HCT116 (cell line): ENCODE data around the gene PLCD3. TPM values are rescaled to one million over a fixed set of nuclear protein-coding genes. Genes with fewer than 3 reads are reported as not detected.

Experiments used
- ATAC-seq: fragments of 200-7000 bp; cut with Tn5 transposase; 2 replicates; pipeline ENCODE4 v1.9.1; 2020; ENCODE audit warnings: mild to moderate bottlenecking, moderate library complexity
- BruUV-seq: library from RNA; stranded (reverse); fragments of 400-500 nt; replicated peaks from 2 replicates; lab custom pipeline; 2021; lab: Mats Ljungman, UMichigan
- CTCF ChIA-PET: fragments of 300-600 bp; sonication (Branson Sonifier 250); formaldehyde crosslinking; loops from one replicate; lab custom pipeline; 2021; ENCODE audit warnings: antibody characterized with exemption; lab: Charles Lee
- POLR2A ChIA-PET: fragments of 300-600, 350-600 bp; sonication (Branson Sonifier 250); formaldehyde crosslinking; loops from one replicate; lab custom pipeline; 2021; ENCODE audit warnings: antibody characterized with exemption; lab: Charles Lee
- RAD21 ChIA-PET, 2 experiments: fragments of 300-600 bp; sonication (Branson Sonifier 250); formaldehyde crosslinking; loops; one replicate each; lab custom pipeline; 2023; ENCODE audit warnings: low total read pairs in 2 of 2; ENCODE audit not compliant: uncharacterized antibody in 2 of 2, unreplicated experiment in 2 of 2, low non-redundant PET in 1 of 2; lab: Charles Lee
- DNase-seq: peaks from one replicate; pipeline ENCODE4 v3.0.0-alpha.2; 2010; ENCODE audit warnings: low read depth, low spot score
- H2AFZ ChIP-seq: fragments of 200-600 bp; shearing (Covaris generic), sonication (generic); 2 replicates; pipeline ENCODE4 v1.6.1; 2017; ENCODE audit warnings: low read depth, mixed run types, mixed read lengths, antibody characterized with exemption, low read length; ENCODE audit not compliant: poor library complexity, severe bottlenecking
- H3K27ac ChIP-seq: 2 replicates; pipeline ENCODE4 v1.5.1; 2012; ENCODE audit warnings: low read depth, low read length
- H3K27me3 ChIP-seq: fragments of 200-600 bp; sonication (generic); 2 replicates; pipeline ENCODE4 v1.6.1; 2016; ENCODE audit warnings: mixed run types, low read length, mixed read lengths; ENCODE audit not compliant: insufficient read depth
- H3K36me3 ChIP-seq, 2 experiments: fragments of 200-500 bp in 1 of 2; fragments of 200-600 bp in 1 of 2; sonication (Bioruptor generic) in 1 of 2; sonication (generic) in 1 of 2; 2 replicates each; pipeline versions ENCODE4 v1.5.1 to v1.6.1; 2014 to 2016; ENCODE audit warnings: low read length in 2 of 2, inconsistent platforms in 1 of 2, mixed read lengths in 1 of 2, mixed run types in 1 of 2; ENCODE audit not compliant: insufficient read depth in 2 of 2, control insufficient read depth in 1 of 2
- H3K4me1 ChIP-seq, 2 experiments: fragments of 200-600 bp in 1 of 2; sonication (generic) in 1 of 2; 2 replicates each; pipeline versions ENCODE4 v1.5.1 to v1.6.1; 2012 to 2017; ENCODE audit warnings: low read length in 2 of 2, inconsistent platforms in 1 of 2, mild to moderate bottlenecking in 1 of 2, mixed read lengths in 1 of 2, mixed run types in 1 of 2, moderate library complexity in 1 of 2; ENCODE audit not compliant: insufficient read depth in 2 of 2, control insufficient read depth in 1 of 2
- H3K4me2 ChIP-seq: fragments of 200-600 bp; sonication (generic); 2 replicates; pipeline ENCODE4 v1.6.1; 2017; ENCODE audit warnings: mixed run types, low read length, mixed read lengths
- H3K4me3 ChIP-seq, 2 experiments: fragments of 200-600 bp in 1 of 2; sonication (generic) in 1 of 2; replicated peaks in 1 of 2; 2 replicates each; pipeline ENCODE4 v1.5.1; 2011 to 2016; ENCODE audit warnings: low read length in 2 of 2, control low read depth in 1 of 2, low read depth in 1 of 2, mild to moderate bottlenecking in 1 of 2, mixed read lengths in 1 of 2, mixed run types in 1 of 2
- H3K79me2 ChIP-seq: fragments of 200-600 bp; sonication (generic); 2 replicates; pipeline ENCODE4 v1.6.1; 2017; ENCODE audit warnings: mild to moderate bottlenecking, mixed run types, low read length, moderate library complexity, mixed read lengths; ENCODE audit not compliant: insufficient read depth
- H3K9ac ChIP-seq: fragments of 200-600 bp; sonication (generic); 2 replicates; pipeline ENCODE4 v1.6.1; 2016; ENCODE audit warnings: low read length, mixed read lengths
- H3K9me2 ChIP-seq: fragments of 200-600 bp; sonication (generic), shearing (Covaris generic); 2 replicates; pipeline ENCODE4 v1.6.1; 2017; ENCODE audit warnings: mixed run types, mild to moderate bottlenecking, moderate library complexity; ENCODE audit not compliant: insufficient read depth
- H3K9me3 ChIP-seq, 2 experiments: fragments of 200-500 bp in 1 of 2; fragments of 200-600 bp in 1 of 2; sonication (Bioruptor generic) in 1 of 2; sonication (generic) in 1 of 2; 2 replicates each; pipeline ENCODE4 v1.6.1; 2014 to 2017; ENCODE audit warnings: low read length in 2 of 2, mixed read lengths in 2 of 2, inconsistent platforms in 1 of 2, low read depth in 1 of 2, mild to moderate bottlenecking in 1 of 2, mixed run types in 1 of 2, moderate library complexity in 1 of 2; ENCODE audit not compliant: control insufficient read depth in 1 of 2, insufficient read depth in 1 of 2
- H4K20me1 ChIP-seq: fragments of 200-600 bp; sonication (generic), shearing (Covaris generic); 2 replicates; pipeline ENCODE4 v1.6.1; 2017; ENCODE audit warnings: mixed run types, mild to moderate bottlenecking, moderate library complexity; ENCODE audit not compliant: insufficient read depth
- CTCF ChIP-seq, 3 experiments: fragments of 200-600 bp in 1 of 3; sonication (generic) in 1 of 3; IDR thresholded peaks in 2 of 3; conservative IDR thresholded peaks in 1 of 3; 2 replicates each; pipeline ENCODE4 v1.5.1; 2012 to 2017; ENCODE audit warnings: low read depth in 2 of 3, low read length in 2 of 3, antibody characterized with exemption in 1 of 3, borderline replicate concordance in 1 of 3, control low read depth in 1 of 3, mild to moderate bottlenecking in 1 of 3, mixed read lengths in 1 of 3, mixed run types in 1 of 3, moderate library complexity in 1 of 3; ENCODE audit not compliant: insufficient read depth in 1 of 3
- ELF1 ChIP-seq: IDR thresholded peaks from 2 replicates; pipeline ENCODE4 v1.6.1; 2012; ENCODE audit warnings: low read depth, borderline replicate concordance
- EZH2phosphoT487 ChIP-seq: fragments of 200-600 bp; IDR thresholded peaks from 2 replicates; pipeline ENCODE4 v1.6.1; 2018; ENCODE audit warnings: antibody characterized with exemption, borderline replicate concordance
- POLR2A ChIP-seq: IDR thresholded peaks from 2 replicates; pipeline ENCODE4 v1.7.0; 2011; ENCODE audit warnings: borderline replicate concordance; ENCODE audit not compliant: insufficient read depth, insufficient read length; ENCODE audit errors: extremely low read depth
- RAD21 ChIP-seq: IDR thresholded peaks from 2 replicates; pipeline ENCODE4 v1.6.1; 2012; ENCODE audit warnings: low read depth, mild to moderate bottlenecking
- SIN3A ChIP-seq: IDR thresholded peaks from 2 replicates; pipeline ENCODE4 v1.6.1; 2012; ENCODE audit warnings: low read depth
- SP1 ChIP-seq: IDR thresholded peaks from 2 replicates; pipeline ENCODE4 v1.6.1; 2012; ENCODE audit warnings: low read depth
- intact Hi-C: fragments of 100-400 bp; cut with micrococcal nuclease; formaldehyde crosslinking; loops from 2 replicates; pipeline ENCODE4 v1.10.0; 2022
- total RNA-seq: library from RNA; stranded (reverse); gene quantifications from one replicate; pipeline ENCODE4 v1.2.1, GENCODE V29; 2021; ENCODE audit not compliant: unreplicated experiment
- TF ChIP-seq, protein P1 (sequence below): IDR thresholded peaks from 2 replicates; pipeline ENCODE4 v1.6.1; 2012
- TF ChIP-seq, protein P2 (sequence below): IDR thresholded peaks from 2 replicates; pipeline ENCODE4 v1.6.1; 2011; ENCODE audit warnings: mild to moderate bottlenecking, low read length, moderate library complexity; ENCODE audit not compliant: insufficient replicate concordance; ENCODE audit errors: extremely low read depth
- TF ChIP-seq, protein P3 (sequence below): IDR thresholded peaks from 2 replicates; pipeline ENCODE4 v1.6.1; 2012; ENCODE audit warnings: low read depth

Gene PLCD3
- total RNA-seq, 1 experiment from 2014 or later = 197 TPM

- no peak overlapping the region for H3K27ac ChIP-seq
- POLR2A ChIA-PET = no interaction called here
- no peaks in the 10 kb centered on the region for H3K9me3 ChIP-seq
- H2AFZ ChIP-seq = no peak overlapping the region
- peak; percentile 13 for DNase-seq
- no peak overlapping the region for H3K4me3 ChIP-seq
- no TSS peak for BruUV-seq
- no peaks in the 10 kb centered on the region for H4K20me1 ChIP-seq
- no peak for ATAC-seq
- TF ChIP-seq RAD21 (peak; percentile 51), SIN3A (no peak), SP1 (no peak), CTCF (IDR thresholded peaks at IDR 0.05 in 2 of 3, conservative IDR thresholded peaks at IDR 0.05 in 1 of 3; ENCODE audit: borderline replicate concordance in 1 of 3, insufficient read depth in 1 of 3, low read depth in 2 of 3, low read length in 2 of 3) (peak; percentile 40 to 64 (median 59); a peak in 5 of 6 replicates)
- peaks cover 47 to 59% of the 10 kb centered on the region in 2 experiments for H3K36me3 ChIP-seq
- no peak overlapping the region for H3K4me2 ChIP-seq
- CTCF ChIA-PET = interaction anchor here (1.1 kb wide), 1 partner anchor 39 kb away, joined by 3 read pairs; the partner anchor contains the start of gene ACBD4
- no peak overlapping the region for H3K9ac ChIP-seq
- H3K9me2 ChIP-seq = no peaks in the 10 kb centered on the region
- H3K79me2 ChIP-seq = peaks cover 29% of the 10 kb centered on the region
- peaks cover 3 to 26% of the 10 kb centered on the region in 2 experiments for H3K4me1 ChIP-seq
- no peaks in the 10 kb centered on the region for H3K27me3 ChIP-seq
- RAD21 ChIA-PET = no interaction called here
- intact Hi-C loops = loop anchor here (1.0 to 10.0 kb wide), 2 partner anchors 37 to 321 kb away; no protein-coding TSS in a partner anchor
Observed at GRCh38 chr17:45096141-45096540, 36.2 kb downstream of the PLCD3 start.

- ATAC-seq = no peak
- H3K79me2 ChIP-seq = peaks cover 23% of the 10 kb centered on the region
- H3K4me3 ChIP-seq = no peak overlapping the region
- ChIA-PET POLR2A (no interaction called here), CTCF (interaction anchor here (0.9 kb wide), 1 partner anchor 42 kb away, joined by 3 read pairs; the partner anchor contains the start of gene ACBD4), RAD21 (no interaction called here)
- intact Hi-C loops = loop anchor here (10.0 kb wide), 1 partner anchor 319 kb away; no protein-coding TSS in a partner anchor
- H3K27ac ChIP-seq = peak overlapping the region; percentile 42
- peaks cover 3 to 24% of the 10 kb centered on the region in 2 experiments for H3K4me1 ChIP-seq
- H3K9me3 ChIP-seq = no peaks in the 10 kb centered on the region
- H4K20me1 ChIP-seq = no peaks in the 10 kb centered on the region
- no peak for DNase-seq
- H3K27me3 ChIP-seq = no peaks in the 10 kb centered on the region
- H3K9ac ChIP-seq = peak overlapping the region; percentile 9; the same call in 1 of the 2 replicates
- BruUV-seq = no TSS peak
- no peaks in the 10 kb centered on the region for H3K9me2 ChIP-seq
- H3K4me2 ChIP-seq = peak overlapping the region; percentile 41
- peaks cover 49 to 60% of the 10 kb centered on the region in 2 experiments for H3K36me3 ChIP-seq
- no peak overlapping the region for H2AFZ ChIP-seq
- TF ChIP-seq ELF1 (no peak), POLR2A (no peak), EZH2phosphoT487 (no peak)
- TF ChIP-seq, protein P1, sequence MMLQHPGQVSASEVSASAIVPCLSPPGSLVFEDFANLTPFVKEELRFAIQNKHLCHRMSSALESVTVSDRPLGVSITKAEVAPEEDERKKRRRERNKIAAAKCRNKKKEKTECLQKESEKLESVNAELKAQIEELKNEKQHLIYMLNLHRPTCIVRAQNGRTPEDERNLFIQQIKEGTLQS = no peak
- TF ChIP-seq, protein P2, sequence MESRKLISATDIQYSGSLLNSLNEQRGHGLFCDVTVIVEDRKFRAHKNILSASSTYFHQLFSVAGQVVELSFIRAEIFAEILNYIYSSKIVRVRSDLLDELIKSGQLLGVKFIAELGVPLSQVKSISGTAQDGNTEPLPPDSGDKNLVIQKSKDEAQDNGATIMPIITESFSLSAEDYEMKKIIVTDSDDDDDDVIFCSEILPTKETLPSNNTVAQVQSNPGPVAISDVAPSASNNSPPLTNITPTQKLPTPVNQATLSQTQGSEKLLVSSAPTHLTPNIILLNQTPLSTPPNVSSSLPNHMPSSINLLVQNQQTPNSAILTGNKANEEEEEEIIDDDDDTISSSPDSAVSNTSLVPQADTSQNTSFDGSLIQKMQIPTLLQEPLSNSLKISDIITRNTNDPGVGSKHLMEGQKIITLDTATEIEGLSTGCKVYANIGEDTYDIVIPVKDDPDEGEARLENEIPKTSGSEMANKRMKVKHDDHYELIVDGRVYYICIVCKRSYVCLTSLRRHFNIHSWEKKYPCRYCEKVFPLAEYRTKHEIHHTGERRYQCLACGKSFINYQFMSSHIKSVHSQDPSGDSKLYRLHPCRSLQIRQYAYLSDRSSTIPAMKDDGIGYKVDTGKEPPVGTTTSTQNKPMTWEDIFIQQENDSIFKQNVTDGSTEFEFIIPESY = no peak
- TF ChIP-seq, protein P3, sequence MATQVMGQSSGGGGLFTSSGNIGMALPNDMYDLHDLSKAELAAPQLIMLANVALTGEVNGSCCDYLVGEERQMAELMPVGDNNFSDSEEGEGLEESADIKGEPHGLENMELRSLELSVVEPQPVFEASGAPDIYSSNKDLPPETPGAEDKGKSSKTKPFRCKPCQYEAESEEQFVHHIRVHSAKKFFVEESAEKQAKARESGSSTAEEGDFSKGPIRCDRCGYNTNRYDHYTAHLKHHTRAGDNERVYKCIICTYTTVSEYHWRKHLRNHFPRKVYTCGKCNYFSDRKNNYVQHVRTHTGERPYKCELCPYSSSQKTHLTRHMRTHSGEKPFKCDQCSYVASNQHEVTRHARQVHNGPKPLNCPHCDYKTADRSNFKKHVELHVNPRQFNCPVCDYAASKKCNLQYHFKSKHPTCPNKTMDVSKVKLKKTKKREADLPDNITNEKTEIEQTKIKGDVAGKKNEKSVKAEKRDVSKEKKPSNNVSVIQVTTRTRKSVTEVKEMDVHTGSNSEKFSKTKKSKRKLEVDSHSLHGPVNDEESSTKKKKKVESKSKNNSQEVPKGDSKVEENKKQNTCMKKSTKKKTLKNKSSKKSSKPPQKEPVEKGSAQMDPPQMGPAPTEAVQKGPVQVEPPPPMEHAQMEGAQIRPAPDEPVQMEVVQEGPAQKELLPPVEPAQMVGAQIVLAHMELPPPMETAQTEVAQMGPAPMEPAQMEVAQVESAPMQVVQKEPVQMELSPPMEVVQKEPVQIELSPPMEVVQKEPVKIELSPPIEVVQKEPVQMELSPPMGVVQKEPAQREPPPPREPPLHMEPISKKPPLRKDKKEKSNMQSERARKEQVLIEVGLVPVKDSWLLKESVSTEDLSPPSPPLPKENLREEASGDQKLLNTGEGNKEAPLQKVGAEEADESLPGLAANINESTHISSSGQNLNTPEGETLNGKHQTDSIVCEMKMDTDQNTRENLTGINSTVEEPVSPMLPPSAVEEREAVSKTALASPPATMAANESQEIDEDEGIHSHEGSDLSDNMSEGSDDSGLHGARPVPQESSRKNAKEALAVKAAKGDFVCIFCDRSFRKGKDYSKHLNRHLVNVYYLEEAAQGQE = no peak
Observed at GRCh38 chr17:45093444-45094110, 38.7 kb downstream of the PLCD3 start.
